OCI-LY3 (cell line): ENCODE results near the gene WDFY4.

ENCODE experiments used
- H2AFZ ChIP-seq: fragments of 200-600, 300-600 bp; shearing (Covaris generic); 2 replicates; pipeline ENCODE4 v1.6.0; 2014; ENCODE audit warnings: antibody characterized with exemption, low read depth, low read length
- H3K27ac ChIP-seq: fragments of 200-600, 300-600 bp; sonication (generic); 2 replicates; pipeline ENCODE4 v1.5.1; 2014; ENCODE audit warnings: mild to moderate bottlenecking, low read length, moderate library complexity, mixed read lengths
- H3K27me3 ChIP-seq: fragments of 200-600, 300-600 bp; sonication (generic); 2 replicates; pipeline ENCODE4 v1.6.1; 2014; ENCODE audit warnings: low read depth, low read length, mixed read lengths
- H3K36me3 ChIP-seq: fragments of 200-600, 300-600 bp; sonication (generic); replicated peaks from 2 replicates; pipeline ENCODE3; 2014; ENCODE audit warnings: low read depth, low read length, mixed read lengths
- H3K4me1 ChIP-seq: fragments of 300-600, 200-600 bp; sonication (generic); 2 replicates; pipeline ENCODE4 v1.6.1; 2014; ENCODE audit warnings: low read length, mixed read lengths
- H3K4me2 ChIP-seq: fragments of 200-600, 300-600 bp; sonication (generic); 2 replicates; pipeline ENCODE4 v1.6.1; 2014; ENCODE audit warnings: low read length, mixed read lengths
- H3K4me3 ChIP-seq: fragments of 300-600, 200-600 bp; sonication (generic); 2 replicates; pipeline ENCODE4 v1.5.1; 2014; ENCODE audit warnings: antibody characterized with exemption, mild to moderate bottlenecking, low read length, moderate library complexity
- H3K79me2 ChIP-seq: fragments of 300-600, 200-600 bp; shearing (Covaris generic); 2 replicates; pipeline ENCODE4 v1.6.1; 2014; ENCODE audit warnings: mild to moderate bottlenecking, low read length, mixed read lengths
- H3K9ac ChIP-seq: fragments of 300-600, 200-600 bp; shearing (Covaris generic); 2 replicates; pipeline ENCODE4 v1.6.0; 2014; ENCODE audit warnings: mild to moderate bottlenecking, low read length, moderate library complexity
- H3K9me3 ChIP-seq: fragments of 200-600, 300-600 bp; shearing (Covaris generic); 2 replicates; pipeline ENCODE4 v1.6.1; 2014; ENCODE audit warnings: low read length, mixed read lengths; ENCODE audit not compliant: insufficient read depth
- H4K20me1 ChIP-seq: fragments of 200-600, 300-600 bp; sonication (generic); 2 replicates; pipeline ENCODE4 v1.6.1; 2016; ENCODE audit warnings: low read length, mixed read lengths; ENCODE audit not compliant: insufficient read depth
- CTCF ChIP-seq: fragments of 200-600, 300-600 bp; sonication (generic); IDR thresholded peaks from 2 replicates; pipeline ENCODE4 v1.5.1; 2014; ENCODE audit warnings: antibody characterized with exemption, low read length, low read depth
- EZH2phosphoT487 ChIP-seq: fragments of 200-600 bp; shearing (Covaris generic); IDR thresholded peaks from 2 replicates; pipeline ENCODE4 v1.6.1; 2018; ENCODE audit warnings: antibody characterized with exemption, mixed run types, low read depth

Gene WDFY4

GRCh38 chr10:48750991-48751390 lies 66.3 kb downstream of the WDFY4 start:
- peaks cover 90% of the 10 kb centered on the region for H3K79me2 ChIP-seq
- no peak overlapping the region for H2AFZ ChIP-seq
- no peak overlapping the region for H3K9ac ChIP-seq
- no peaks in the 10 kb centered on the region for H3K9me3 ChIP-seq
- H3K4me3 ChIP-seq = no peak overlapping the region
- H4K20me1 ChIP-seq = peaks cover 84% of the 10 kb centered on the region
- TF ChIP-seq EZH2phosphoT487 (no peak), CTCF (no peak)
- peaks cover 21% of the 10 kb centered on the region for H3K4me1 ChIP-seq
- no peak overlapping the region for H3K4me2 ChIP-seq
- no peaks in the 10 kb centered on the region for H3K27me3 ChIP-seq
- H3K36me3 ChIP-seq = peaks cover 43% of the 10 kb centered on the region
- H3K27ac ChIP-seq = no peak overlapping the region

- no peaks in the 10 kb centered on the region for H3K27me3 ChIP-seq
- no peaks in the 10 kb centered on the region for H3K9me3 ChIP-seq
- H2AFZ ChIP-seq = no peak overlapping the region
- H3K4me1 ChIP-seq = peaks cover 22% of the 10 kb centered on the region
- H4K20me1 ChIP-seq = peaks cover 91% of the 10 kb centered on the region
- peaks cover 91% of the 10 kb centered on the region for H3K79me2 ChIP-seq
- TF ChIP-seq CTCF (no peak), EZH2phosphoT487 (no peak)
- H3K4me2 ChIP-seq = no peak overlapping the region
- peaks cover 45% of the 10 kb centered on the region for H3K36me3 ChIP-seq
- no peak overlapping the region for H3K27ac ChIP-seq
- H3K4me3 ChIP-seq = no peak overlapping the region
- no peak overlapping the region for H3K9ac ChIP-seq
Observed at GRCh38 chr10:48751730-48752129, 67.1 kb downstream of the WDFY4 start.

- Histone ChIP-seq H4K20me1 (peaks cover 95% of the 10 kb centered on the region), H3K27me3 (no peaks in the 10 kb centered on the region)
Observed at GRCh38 chr10:48758411-48758810, 73.7 kb downstream of the WDFY4 start.

More at GRCh38 chr10:48758411-48758810, 73.7 kb downstream of the WDFY4 start:
- H3K4me3 ChIP-seq = peak overlapping the region; percentile 47
- peaks cover 87% of the 10 kb centered on the region for H3K79me2 ChIP-seq
- H2AFZ ChIP-seq = no peak overlapping the region
- H3K4me1 ChIP-seq = peaks cover 36% of the 10 kb centered on the region
- H3K9ac ChIP-seq = peak overlapping the region; percentile 0; the same call in 1 of the 2 replicates
- H3K9me3 ChIP-seq = no peaks in the 10 kb centered on the region
- 0 out of 2 replicates have a peak overlapping the region, but pooled peaks have one; percentile 24 for H3K27ac ChIP-seq
- peaks cover 62% of the 10 kb centered on the region for H3K36me3 ChIP-seq
- TF ChIP-seq CTCF = no peak
- no peak for TF ChIP-seq EZH2phosphoT487
- H3K4me2 ChIP-seq = peak overlapping the region; percentile 69
